GM12878 (cell line): ENCODE data around the gene ATP2C2. TPM values are rescaled to one million over a fixed set of nuclear protein-coding genes. Genes with fewer than 3 reads are reported as not detected.

Experiments used
- ATF3 ChIP-seq: IDR thresholded peaks from 2 replicates; pipeline ENCODE4 v1.6.1; 2011; ENCODE audit warnings: low read depth, mild to moderate bottlenecking, low read length, moderate library complexity, borderline replicate concordance; ENCODE audit errors: extremely low read depth
- BHLHE40 ChIP-seq, 2 experiments: fragments of 450-650 bp in 1 of 2; IDR thresholded peaks; 2 replicates each; pipeline ENCODE4 v1.6.1; 2011 to 2017; ENCODE audit warnings: low read depth in 2 of 2, borderline replicate concordance in 1 of 2, improper control_type of control experiment in 1 of 2, low read length in 1 of 2, mild to moderate bottlenecking in 1 of 2
- BRCA1 ChIP-seq: IDR thresholded peaks from 2 replicates; pipeline ENCODE4 v1.6.1; 2011; ENCODE audit warnings: low read depth, low read length, improper control_type of control experiment
- DPF2 ChIP-seq: fragments of 450-650 bp; IDR thresholded peaks from 2 replicates; pipeline ENCODE4 v1.6.1; 2017; ENCODE audit warnings: mild to moderate bottlenecking
- ESRRA ChIP-seq: IDR thresholded peaks from 2 replicates; pipeline ENCODE4 v1.6.1; 2012; ENCODE audit warnings: mild to moderate bottlenecking, low read length, improper control_type of control experiment
- HDAC6 ChIP-seq: fragments of 200-600 bp; sonication (generic); IDR thresholded peaks from one replicate; pipeline ENCODE4 v1.8.0; 2017; ENCODE audit warnings: antibody characterized with exemption; ENCODE audit not compliant: unreplicated experiment
- HDGF ChIP-seq: fragments of 450-650 bp; IDR thresholded peaks from 2 replicates; pipeline ENCODE4 v1.6.1; 2016; ENCODE audit warnings: antibody characterized with exemption
- IKZF2 ChIP-seq, 2 experiments: fragments of 450-650 bp; IDR thresholded peaks; 2 replicates each; pipeline ENCODE4 v1.6.1; 2017; ENCODE audit warnings: mild to moderate bottlenecking in 2 of 2, moderate library complexity in 2 of 2
- IRF5 ChIP-seq: fragments of 450-650 bp; IDR thresholded peaks from 2 replicates; pipeline ENCODE4 v1.6.1; 2017; ENCODE audit warnings: borderline replicate concordance
- KAT2A ChIP-seq: conservative IDR thresholded peaks from 2 replicates; pipeline ENCODE4 v1.6.1; 2011; ENCODE audit warnings: low read depth, low read length; ENCODE audit not compliant: control insufficient read depth
- MLLT1 ChIP-seq: fragments of 450-650 bp; IDR thresholded peaks from 2 replicates; pipeline ENCODE4 v1.6.1; 2016; ENCODE audit warnings: mild to moderate bottlenecking
- NKRF ChIP-seq: fragments of 450-650 bp; conservative IDR thresholded peaks from 2 replicates; pipeline ENCODE4 v1.6.1; 2017; ENCODE audit warnings: mild to moderate bottlenecking, moderate library complexity
- PKNOX1 ChIP-seq: fragments of 450-650 bp; IDR thresholded peaks from 2 replicates; pipeline ENCODE4 v1.6.1; 2016; ENCODE audit warnings: mild to moderate bottlenecking
- REST ChIP-seq: IDR thresholded peaks from 2 replicates; pipeline ENCODE4 v1.6.1; 2012; ENCODE audit warnings: mild to moderate bottlenecking, low read depth, low read length
- SMARCA5 ChIP-seq: fragments of 450-650 bp; IDR thresholded peaks from 2 replicates; pipeline ENCODE4 v1.6.1; 2017; ENCODE audit warnings: mild to moderate bottlenecking
- SPI1 ChIP-seq: IDR thresholded peaks from 2 replicates; pipeline ENCODE4 v1.6.1; 2011; ENCODE audit warnings: low read depth, mild to moderate bottlenecking, low read length, moderate library complexity, borderline replicate concordance; ENCODE audit not compliant: insufficient read depth
- STAT1 ChIP-seq: fragments of 450-650 bp; conservative IDR thresholded peaks from 2 replicates; pipeline ENCODE4 v1.6.1; 2014; ENCODE audit warnings: antibody characterized with exemption, mild to moderate bottlenecking
- TAF1 ChIP-seq: IDR thresholded peaks from 2 replicates; pipeline ENCODE4 v1.6.1; 2011; ENCODE audit warnings: mild to moderate bottlenecking, low read depth, low read length, borderline replicate concordance
- polyA plus RNA-seq, 11 experiments: library from polyadenylated mRNA; depleted of rRNA in 4 of 11; unstranded in 6 of 11; stranded (reverse) in 5 of 11; fragments of >200 nt; fragmentation: Nextera tagmentation in 4 of 11; fragmentation: Illumina TruSeq in 1 of 11; extraction: Ambion mirVana in 4 of 11; extraction: Trizol in 1 of 11; gene quantifications; 1 replicate in 1 of 11; 2 replicates in 10 of 11; pipeline versions ENCODE4 v1.2.1 to v1.2.3, GENCODE V29; 2011 to 2016; ENCODE audit warnings: inconsistent platforms in 2 of 11, missing spikeins in 2 of 11, low read depth in 1 of 11
- total RNA-seq, 4 experiments: library from RNA; depleted of rRNA in 3 of 4; stranded (reverse); fragments of >200 nt in 3 of 4; fragmentation: Illumina TruSeq in 1 of 4; extraction: Trizol in 1 of 4; gene quantifications; 2 replicates each; pipeline versions ENCODE4 v1.2.1 to v1.2.3, GENCODE V29; 2013 to 2021

The ATP2C2 gene
- total and polyA plus RNA-seq, 10 of the 15 experiments (the other 5 are each of a cell fraction or from before 2014, with no cell fraction given), result 0.05 to 0.19 TPM; not detected in 8

GRCh38 chr16:84507011-84507982 lies 139.0 kb downstream of the ATP2C2 start (continued):
- TF ChIP-seq REST, result no peak
- TF ChIP-seq DPF2, result no peak
- TF ChIP-seq SMARCA5, result no peak
- TF ChIP-seq KAT2A, result no peak
- no peak for TF ChIP-seq NKRF
- peak in 1 of 2 experiments; percentile 29; a peak in 2 of 4 replicates for TF ChIP-seq IKZF2 (IDR thresholded peaks at IDR 0.05)
- no peak for TF ChIP-seq MLLT1
- TF ChIP-seq SPI1, result 0 out of 2 replicates have a peak, but pooled peaks have one; percentile 39
- TF ChIP-seq ESRRA, result no peak
- TF ChIP-seq TAF1, result peak; percentile 41; the same call in 1 of the 2 replicates
- 0 out of 2 replicates have a peak, but pooled peaks have one; percentile 55 for TF ChIP-seq STAT1
- 0 out of 4 replicates have a peak, but pooled peaks of 1 of the 2 experiments have one; percentile 9 for TF ChIP-seq BHLHE40 (IDR thresholded peaks at IDR 0.05; ENCODE audit: borderline replicate concordance in 1 of 2, low read depth in 2 of 2, low read length in 1 of 2)
- TF ChIP-seq ATF3, result no peak
- no peak for TF ChIP-seq IRF5
- no peak for TF ChIP-seq PKNOX1
- no peak for TF ChIP-seq HDAC6
- no peak for TF ChIP-seq HDGF
- TF ChIP-seq BRCA1, result no peak
